Measurements from ENCODE around the gene DUSP6. TPM values are rescaled to one million over a fixed set of nuclear protein-coding genes. Genes with fewer than 3 reads are reported as not detected.
A peak's percentile ranks its signal among the peaks of the same experiment; 100 is the strongest.

Gene DUSP6
- total and polyA plus RNA-seq, 2 of the 13 experiments (the other 11 are each of a cell fraction or from before 2014, with no cell fraction given): 40.9 to 161 TPM

GRCh38 chr12:89353823-89354611 lies 1.7 kb upstream of the DUSP6 start (continued):
- TF ChIP-seq KDM5A (IDR thresholded peaks at IDR 0.05; ENCODE audit: borderline replicate concordance, low read length) (no peak), HNF1A (IDR thresholded peaks at IDR 0.05; ENCODE audit: low read depth) (peak; percentile 35; the same call in 1 of the 2 replicates), HNF1A (CRISPR knock-in tag; IDR thresholded peaks at IDR 0.05; ENCODE audit: borderline replicate concordance) (peak; percentile 54; the same call in 1 of the 2 replicates), TBL1XR1 (IDR thresholded peaks at IDR 0.05; ENCODE audit: borderline replicate concordance, low read length, partially characterized antibody) (no peak), TAF15 (IDR thresholded peaks at IDR 0.05; ENCODE audit: low read depth, low read length, poor library complexity, severe bottlenecking) (peak; percentile 70), ZNF407 (CRISPR knock-in tag; IDR thresholded peaks at IDR 0.05; ENCODE audit: not compliant biosample characterization) (peak; percentile 68), ZNF276 (CRISPR knock-in tag; IDR thresholded peaks at IDR 0.05; ENCODE audit: low read depth) (0 out of 2 replicates have a peak, but pooled peaks have one; percentile 21), ZFAT (CRISPR knock-in tag; conservative IDR thresholded peaks at IDR 0.05) (peak; percentile 81; the same call in 1 of the 2 replicates), ZNF614 (CRISPR knock-in tag; IDR thresholded peaks at IDR 0.05; ENCODE audit: borderline replicate concordance) (no peak), CREB1 (IDR thresholded peaks at IDR 0.05) (no peak), CREB1 (CRISPR knock-in tag; IDR thresholded peaks at IDR 0.05) (no peak), ZNF10 (CRISPR knock-in tag; IDR thresholded peaks at IDR 0.05; ENCODE audit: borderline replicate concordance, low read depth) (no peak), GATAD2A (CRISPR knock-in tag; IDR thresholded peaks at IDR 0.05) (no peak), ZNF12 (CRISPR knock-in tag; IDR thresholded peaks at IDR 0.05) (no peak; the same call in 1 of the 2 replicates)
